HepG2 (cell line): Measurements from ENCODE around the gene SLC22A31. TPM values are rescaled to one million over a fixed set of nuclear protein-coding genes. Genes with fewer than 3 reads are reported as not detected.

ENCODE experiments used
- ATAC-seq: fragments of 200-7000 bp; cut with Tn5 transposase; 3 replicates; pipeline ENCODE4 v1.9.1; 2020; ENCODE audit warnings: mild to moderate bottlenecking, moderate library complexity
- BruUV-seq: library from RNA; stranded (reverse); fragments of 400-500 nt; replicated peaks from 2 replicates; lab custom pipeline; 2021; lab: Mats Ljungman, UMichigan
- CTCF ChIA-PET: fragments of 300-600 bp; formaldehyde crosslinking; extraction: SDS; loops from one replicate; lab custom pipeline; 2021; ENCODE audit warnings: low total read pairs, inconsistent platforms, low intra/inter-chr PET ratio; lab: Yijun Ruan, JAX
- POLR2A ChIA-PET: fragments of 350-600 bp; sonication (Branson Sonifier 250); formaldehyde crosslinking; loops from one replicate; lab custom pipeline; 2020; ENCODE audit warnings: antibody characterized with exemption, inconsistent platforms; lab: Yijun Ruan, JAX
- DNase-seq: peaks from one replicate; pipeline ENCODE4 v3.0.0-alpha.2; 2015; ENCODE audit warnings: low spot score
- FAIRE-seq: peaks from 3 replicates; lab custom pipeline; 2011; peaks lifted over from hg19 to GRCh38; lab: Jason Lieb, UNC
- H2AFZ ChIP-seq: one replicate; pipeline ENCODE4 v1.6.1; 2011; ENCODE audit warnings: low read length, inconsistent platforms
- H3K27ac ChIP-seq: fragments of 300-600 bp; 3 replicates; pipeline ENCODE4 v1.8.0; 2011; ENCODE audit warnings: mixed run types, mild to moderate bottlenecking, mixed read lengths, low read length, inconsistent platforms; ENCODE audit not compliant: insufficient read depth; ENCODE audit errors: extremely low read length
- H3K27me3 ChIP-seq, 2 experiments: fragments of 200-600 bp in 1 of 2; 2 replicates in 1 of 2; 3 replicates in 1 of 2; pipeline versions ENCODE4 v1.6.0 to v1.8.0; 2011; ENCODE audit warnings: low read length in 2 of 2, mild to moderate bottlenecking in 2 of 2, moderate library complexity in 2 of 2, inconsistent platforms in 1 of 2; ENCODE audit not compliant: insufficient read depth in 2 of 2, control insufficient read depth in 1 of 2
- H3K36me3 ChIP-seq, 2 experiments: fragments of 200-600 bp in 1 of 2; replicated peaks in 1 of 2; 2 replicates in 1 of 2; 3 replicates in 1 of 2; pipeline versions ENCODE4 v1.5.1 to v1.8.0; 2011; ENCODE audit warnings: low read length in 2 of 2, inconsistent platforms in 1 of 2; ENCODE audit not compliant: insufficient read depth in 2 of 2, control insufficient read depth in 1 of 2
- H3K4me1 ChIP-seq: 2 replicates; pipeline ENCODE4 v1.5.1; 2012; ENCODE audit warnings: low read length, inconsistent platforms; ENCODE audit not compliant: insufficient read depth
- H3K4me2 ChIP-seq: 2 replicates; pipeline ENCODE4 v1.6.0; 2011; ENCODE audit warnings: low read depth, low read length, inconsistent platforms
- H3K4me3 ChIP-seq, 3 experiments: fragments of 200-600 bp in 1 of 3; sonication (generic), shearing (Covaris generic) in 1 of 3; replicated peaks in 1 of 3; 2 replicates each; pipeline ENCODE4 v1.5.1; 2011 to 2016; ENCODE audit warnings: low read length in 3 of 3, inconsistent platforms in 2 of 3, low read depth in 2 of 3, mild to moderate bottlenecking in 2 of 3, control low read depth in 1 of 3, mixed read lengths in 1 of 3; ENCODE audit not compliant: insufficient read depth in 1 of 3
- H3K79me2 ChIP-seq: one replicate; pipeline ENCODE4 v1.6.1; 2011; ENCODE audit warnings: low read length, inconsistent platforms; ENCODE audit not compliant: insufficient read depth
- H3K9ac ChIP-seq: 2 replicates; pipeline ENCODE4 v1.6.0; 2011; ENCODE audit warnings: mild to moderate bottlenecking, low read depth, low read length, inconsistent platforms; ENCODE audit not compliant: insufficient read depth
- H3K9me3 ChIP-seq: 2 replicates; pipeline ENCODE4 v1.5.1; 2012; ENCODE audit warnings: mild to moderate bottlenecking, low read length
- H4K20me1 ChIP-seq: 2 replicates; pipeline ENCODE4 v1.6.0; 2011; ENCODE audit warnings: inconsistent platforms, mild to moderate bottlenecking, low read length, moderate library complexity; ENCODE audit not compliant: insufficient read depth
- CBX1 ChIP-seq: IDR thresholded peaks from one replicate; pipeline ENCODE4 v1.6.1; 2016; ENCODE audit warnings: antibody characterized with exemption, low read depth
- CREM ChIP-seq, 2 experiments: sonication (generic) in 1 of 2; formaldehyde crosslinking in 1 of 2; IDR thresholded peaks; 2 replicates each; pipeline versions ENCODE4 v1.4.0 to v1.6.1; 2016 to 2020; ENCODE audit warnings: antibody characterized with exemption in 1 of 2, mild to moderate bottlenecking in 1 of 2, missing genetic modification reagents in 1 of 2
- FOXK1 ChIP-seq: sonication (generic); formaldehyde crosslinking; IDR thresholded peaks from 2 replicates; pipeline ENCODE4 v1.4.0; 2020; ENCODE audit warnings: low read depth, missing genetic modification reagents, borderline replicate concordance
- HNF4G ChIP-seq, 2 experiments: sonication (generic) in 1 of 2; formaldehyde crosslinking in 1 of 2; IDR thresholded peaks; 2 replicates each; pipeline versions ENCODE4 v1.4.0 to v1.6.1; 2011 to 2020; ENCODE audit warnings: borderline replicate concordance in 2 of 2, low read depth in 2 of 2, mild to moderate bottlenecking in 2 of 2, low read length in 1 of 2, missing genetic modification reagents in 1 of 2, moderate library complexity in 1 of 2
- POGK ChIP-seq: sonication (generic); formaldehyde crosslinking; conservative IDR thresholded peaks from 2 replicates; pipeline ENCODE4 v1.8.0; 2022; ENCODE audit warnings: mild to moderate bottlenecking, moderate library complexity, missing genetic modification reagents
- SMC3 ChIP-seq: IDR thresholded peaks from 2 replicates; pipeline ENCODE4 v1.6.1; 2011; ENCODE audit warnings: low read length, improper control_type of control experiment
- SRSF9 ChIP-seq: fragments of 200-400 bp; formaldehyde crosslinking; IDR thresholded peaks from 2 replicates; pipeline ENCODE4 v1.6.1; 2018; ENCODE audit warnings: borderline replicate concordance, mild to moderate bottlenecking, low read depth, low read length; ENCODE audit not compliant: insufficient read depth, poor library complexity, severe bottlenecking
- TBX2 ChIP-seq: sonication (generic); formaldehyde crosslinking; IDR thresholded peaks from 2 replicates; pipeline ENCODE4 v1.5.0; 2020; ENCODE audit warnings: missing genetic modification reagents, mild to moderate bottlenecking, borderline replicate concordance
- TFDP2 ChIP-seq: sonication (generic); formaldehyde crosslinking; IDR thresholded peaks from 2 replicates; pipeline ENCODE4 v1.4.0; 2020; ENCODE audit warnings: missing genetic modification reagents
- ZBTB2 ChIP-seq: sonication (generic); formaldehyde crosslinking; IDR thresholded peaks from 2 replicates; pipeline ENCODE4 v1.8.0; 2022; ENCODE audit warnings: low read depth, missing genetic modification reagents
- ZNF253 ChIP-seq: sonication (generic); formaldehyde crosslinking; IDR thresholded peaks from 2 replicates; pipeline ENCODE4 v1.8.0; 2022; ENCODE audit warnings: mild to moderate bottlenecking, missing genetic modification reagents, borderline replicate concordance
- ZNF333 ChIP-seq: sonication (generic); formaldehyde crosslinking; IDR thresholded peaks from 2 replicates; pipeline ENCODE4 v1.4.0; 2020; ENCODE audit warnings: mild to moderate bottlenecking, missing genetic modification reagents, borderline replicate concordance
- ZNF335 ChIP-seq: sonication (generic); formaldehyde crosslinking; IDR thresholded peaks from 2 replicates; pipeline ENCODE4 v1.4.0; 2020; ENCODE audit warnings: missing genetic modification reagents
- ZNF354B ChIP-seq: sonication (generic); formaldehyde crosslinking; IDR thresholded peaks from 2 replicates; pipeline ENCODE4 v1.8.0; 2022; ENCODE audit warnings: mild to moderate bottlenecking, missing genetic modification reagents
- ZNF577 ChIP-seq: sonication (generic); formaldehyde crosslinking; IDR thresholded peaks from 2 replicates; pipeline ENCODE4 v1.4.0; 2020; ENCODE audit warnings: mild to moderate bottlenecking, low read depth, missing genetic modification reagents, borderline replicate concordance
- ZNF674 ChIP-seq: sonication (generic); formaldehyde crosslinking; IDR thresholded peaks from 2 replicates; pipeline ENCODE4 v1.5.0; 2020; ENCODE audit warnings: low read depth, mild to moderate bottlenecking, missing genetic modification reagents
- WGBS: methylation state at CpG from one replicate; pipeline ENCODE4 v1.1.6; 2017; ENCODE audit warnings: low lambda C conversion rate; 5-methylcytosine and 5-hydroxymethylcytosine counted together
- in situ Hi-C: cut with HindIII; loops from 2 replicates; pipeline ENCODE4 v1.10.0; 2017; ENCODE audit warnings: low pct_unique_long_range_greater_than_20kb; ENCODE audit not compliant: extremely low pct_ligation_motif_present
- intact Hi-C: fragments of 100-400 bp; cut with micrococcal nuclease; formaldehyde crosslinking; loops from one replicate; pipeline ENCODE4 v1.10.0; 2022; ENCODE audit not compliant: unreplicated experiment
- polyA plus RNA-seq, 8 experiments: library from polyadenylated mRNA; depleted of rRNA in 3 of 8; stranded (reverse) in 7 of 8; unstranded in 1 of 8; fragments of >200 nt; fragmentation: Illumina TruSeq in 4 of 8; extraction: Trizol in 4 of 8; gene quantifications; 2 replicates each; pipeline versions ENCODE4 v1.2.1 to v1.2.3, GENCODE V29; 2011 to 2016; ENCODE audit warnings: low read depth in 4 of 8, missing spikeins in 1 of 8, mixed read lengths in 1 of 8; ENCODE audit not compliant: insufficient read depth in 1 of 8
- total RNA-seq, 5 experiments: library from RNA; depleted of rRNA; stranded (reverse); fragments of >200 nt; fragmentation: Illumina TruSeq; extraction: Trizol; gene quantifications; 2 replicates each; pipeline ENCODE4 v1.2.3, GENCODE V29; 2016; ENCODE audit warnings: low read depth in 1 of 5

The SLC22A31 gene
- total and polyA plus RNA-seq, 2 of the 13 experiments (the other 11 are each of a cell fraction or from before 2014, with no cell fraction given), result 67.3 to 83.3 TPM

- peak overlapping the region; percentile 60 to 86 (median 75); a peak in 5 of 6 replicates for H3K4me3 ChIP-seq
- in situ Hi-C loops, result no loop called here
Observed at GRCh38 chr16:89191901-89192185, 8.5 kb downstream of the SLC22A31 start.

More at GRCh38 chr16:89191901-89192185, 8.5 kb downstream of the SLC22A31 start:
- no peak for ATAC-seq
- no peak for FAIRE-seq
- peaks cover 31% of the 10 kb centered on the region; the same call in 1 of the 2 replicates for H4K20me1 ChIP-seq
- H2AFZ ChIP-seq, result no peak overlapping the region
- WGBS, result 1% methylated on average over 12 of the region's 19 CpGs
- peak overlapping the region; percentile 97 for H3K9ac ChIP-seq
- intact Hi-C loops, result no loop called here
- H3K27ac ChIP-seq, result peak overlapping the region; percentile 99
- no peak for DNase-seq
- H3K4me2 ChIP-seq, result peak overlapping the region; percentile 95
- TF ChIP-seq CREM (IDR thresholded peaks at IDR 0.05) (no peak), CREM (CRISPR knock-in tag; IDR thresholded peaks at IDR 0.05) (no peak), HNF4G (IDR thresholded peaks at IDR 0.05; ENCODE audit: borderline replicate concordance, low read depth, low read length) (no peak), HNF4G (CRISPR knock-in tag; IDR thresholded peaks at IDR 0.05; ENCODE audit: borderline replicate concordance, low read depth) (no peak), ZNF577 (CRISPR knock-in tag) (no peak), ZNF674 (CRISPR knock-in tag) (0 out of 2 replicates have a peak, but pooled peaks have one; percentile 13), FOXK1 (CRISPR knock-in tag) (no peak), ZNF335 (CRISPR knock-in tag) (0 out of 2 replicates have a peak, but pooled peaks have one; percentile 16), SMC3 (no peak), ZNF333 (CRISPR knock-in tag) (no peak), ZNF253 (no peak), TBX2 (CRISPR knock-in tag) (no peak), ZNF354B (CRISPR knock-in tag) (no peak), SRSF9 (no peak), ZBTB2 (CRISPR knock-in tag) (no peak), CBX1 (no peak), POGK (CRISPR knock-in tag) (peak; percentile 1; the same call in 1 of the 2 replicates), TFDP2 (no peak)
- H3K9me3 ChIP-seq, result no peaks in the 10 kb centered on the region
- H3K36me3 ChIP-seq, result peaks cover 0 to 3% of the 10 kb centered on the region in 2 experiments; a peak in 1 of 5 replicates
- peaks cover 6% of the 10 kb centered on the region for H3K79me2 ChIP-seq
- peaks cover 37% of the 10 kb centered on the region for H3K4me1 ChIP-seq
- CTCF ChIA-PET, result no interaction called here
- H3K27me3 ChIP-seq, result no peaks in the 10 kb centered on the region; a peak in 1 of 5 replicates
- POLR2A ChIA-PET, result interaction anchor here (1.1 to 3.0 kb wide), 5 partner anchors 9 to 73 kb away, joined by 4 to 44 read pairs (median 6); partner anchors contain the start of genes CDH15, SLC22A31 and ZNF778
- BruUV-seq, result no TSS peak
